Loucy (cell line): ENCODE data around the gene ARL17B.
"Not testable (repeated sequence)": the region's sequence is repeated elsewhere in the genome, so short reads cannot be mapped to it uniquely, and the experiment has no call there.

ENCODE experiments used
- H2AFZ ChIP-seq: fragments of 200-600 bp; sonication (generic); 2 replicates; pipeline ENCODE4 v1.6.0; 2016; ENCODE audit warnings: antibody characterized with exemption, mild to moderate bottlenecking, low read length, moderate library complexity
- H3F3A ChIP-seq: fragments of 200-600 bp; 2 replicates; pipeline ENCODE4 v1.6.0; 2016; ENCODE audit warnings: antibody characterized with exemption, low read depth, mild to moderate bottlenecking
- H3K27me3 ChIP-seq: fragments of 200-600 bp; sonication (generic); 2 replicates; pipeline ENCODE4 v1.6.1; 2014; ENCODE audit warnings: low read length, mild to moderate bottlenecking; ENCODE audit not compliant: insufficient read depth, poor library complexity, severe bottlenecking
- H3K36me3 ChIP-seq: fragments of 200-600 bp; sonication (generic); 2 replicates; pipeline ENCODE4 v1.6.1; 2016; ENCODE audit warnings: low read length; ENCODE audit not compliant: insufficient read depth
- H3K4me1 ChIP-seq: fragments of 200-600 bp; sonication (generic); 2 replicates; pipeline ENCODE4 v1.5.1; 2014; ENCODE audit warnings: low read length, mild to moderate bottlenecking; ENCODE audit not compliant: insufficient read depth, poor library complexity, severe bottlenecking
- H3K4me2 ChIP-seq: fragments of 200-600 bp; sonication (generic); 2 replicates; pipeline ENCODE4 v1.6.0; 2014; ENCODE audit warnings: antibody characterized with exemption, low read length, low read depth, mild to moderate bottlenecking; ENCODE audit not compliant: poor library complexity, severe bottlenecking
- H3K4me3 ChIP-seq: fragments of 200-600 bp; sonication (generic); 2 replicates; pipeline ENCODE4 v1.5.1; 2014; ENCODE audit warnings: low read length, mild to moderate bottlenecking, mixed read lengths; ENCODE audit not compliant: poor library complexity, severe bottlenecking
- H3K79me2 ChIP-seq: fragments of 200-600 bp; sonication (generic); 2 replicates; pipeline ENCODE4 v1.6.1; 2014; ENCODE audit warnings: low read length; ENCODE audit not compliant: insufficient read depth
- H3K9ac ChIP-seq: fragments of 200-600 bp; sonication (generic); 2 replicates; pipeline ENCODE4 v1.6.0; 2014; ENCODE audit warnings: mild to moderate bottlenecking, low read depth, low read length, moderate library complexity; ENCODE audit not compliant: poor library complexity, severe bottlenecking
- H3K9me2 ChIP-seq: fragments of 200-600 bp; sonication (generic); replicated peaks from 2 replicates; pipeline ENCODE4 v1.6.1; 2016; ENCODE audit warnings: low read depth, low read length, mixed read lengths
- H3K9me3 ChIP-seq: fragments of 200-600 bp; sonication (generic); 2 replicates; pipeline ENCODE4 v1.6.1; 2014; ENCODE audit warnings: mild to moderate bottlenecking, antibody characterized with exemption, low read length, low read depth; ENCODE audit not compliant: insufficient read depth
- H4K20me1 ChIP-seq: fragments of 200-600 bp; sonication (generic); 2 replicates; pipeline ENCODE4 v1.6.0; 2014; ENCODE audit warnings: antibody characterized with exemption, low read length, mild to moderate bottlenecking; ENCODE audit not compliant: insufficient read depth, poor library complexity, severe bottlenecking
- CTCF ChIP-seq: fragments of 200-600 bp; sonication (generic); conservative IDR thresholded peaks from 2 replicates; pipeline ENCODE4 v1.5.1; 2014; ENCODE audit warnings: mild to moderate bottlenecking, antibody characterized with exemption, low read length
- EZH2phosphoT487 ChIP-seq: fragments of 200-600 bp; IDR thresholded peaks from 2 replicates; pipeline ENCODE4 v1.6.1; 2018; ENCODE audit warnings: antibody characterized with exemption, mild to moderate bottlenecking, moderate library complexity, borderline replicate concordance

ARL17B gene

DNA sequence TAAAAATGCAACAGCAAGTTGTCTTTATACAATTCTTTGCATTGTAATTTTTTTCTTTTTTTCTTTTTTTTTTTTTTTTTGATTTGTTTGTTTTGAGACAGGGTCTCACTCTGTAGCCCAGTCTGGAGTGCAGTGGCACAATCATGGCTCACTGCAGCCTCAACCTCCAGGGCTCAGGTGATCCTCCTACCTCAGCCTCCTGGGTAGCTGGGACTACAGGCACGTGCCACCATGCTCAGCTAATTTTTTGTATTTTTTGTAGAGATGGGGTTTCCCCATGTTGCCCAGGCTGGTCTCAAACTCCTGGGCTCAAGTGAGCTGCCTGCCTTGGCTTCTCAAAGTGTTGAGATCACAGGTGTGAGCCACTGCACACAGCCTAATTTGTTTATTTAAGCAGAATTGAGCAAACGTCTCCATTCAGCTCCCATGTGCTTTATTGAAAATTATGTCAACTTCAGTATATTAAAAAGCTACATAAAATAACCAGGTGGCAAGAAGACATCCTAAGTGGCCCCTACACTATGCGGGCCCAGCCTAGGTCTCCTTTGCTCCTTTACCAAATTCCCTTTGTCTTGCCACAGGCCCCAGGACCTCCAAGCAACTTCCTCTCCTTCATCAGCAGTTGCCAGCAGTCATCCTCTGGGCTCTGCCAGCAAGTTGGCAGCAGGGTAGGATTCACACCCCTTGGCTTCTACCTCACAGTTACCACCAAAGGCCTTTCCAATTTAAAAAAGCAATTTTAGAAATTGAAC is 84.7 kb downstream of the ARL17B start:
- not testable (repeated sequence) for H4K20me1 ChIP-seq

DNA sequence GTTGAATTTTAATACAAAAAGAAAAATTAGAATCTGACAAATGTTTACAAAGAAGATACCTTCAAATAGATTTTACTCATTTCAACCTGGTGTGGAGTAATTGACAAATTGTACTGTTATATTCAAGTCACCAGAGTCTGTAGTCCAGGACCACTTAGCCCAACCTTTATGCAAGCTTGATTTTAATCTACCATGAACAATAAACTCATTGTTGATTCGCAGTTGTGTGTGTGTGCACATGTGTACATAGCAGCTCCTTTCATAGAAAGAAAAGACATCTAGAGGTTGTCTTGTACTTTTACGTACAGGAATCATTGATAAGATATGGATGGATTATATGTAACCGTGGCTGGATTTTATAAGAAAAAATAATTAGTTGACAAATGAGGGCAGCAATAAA is 87.3 kb downstream of the ARL17B start:
- TF ChIP-seq CTCF (no peak), EZH2phosphoT487 (no peak)
- Histone ChIP-seq H3F3A (no peaks in the 10 kb centered on the region), H3K9ac (no peak overlapping the region), H3K36me3 (no peaks in the 10 kb centered on the region), H3K9me2 (no peaks in the 10 kb centered on the region), H3K9me3 (no peaks in the 10 kb centered on the region), H3K4me1 (no peaks in the 10 kb centered on the region), H3K4me2 (no peak overlapping the region), H3K79me2 (no peaks in the 10 kb centered on the region), H3K27me3 (no peaks in the 10 kb centered on the region), H2AFZ (no peak overlapping the region), H4K20me1 (no peaks in the 10 kb centered on the region), H3K4me3 (no peak overlapping the region)

More for the DNA sequence above, 84.7 kb downstream of the ARL17B start:
- H3F3A ChIP-seq, H3K9me2 ChIP-seq, H3K79me2 ChIP-seq, H3K36me3 ChIP-seq, H3K4me3 ChIP-seq, H3K9ac ChIP-seq, H3K4me1 ChIP-seq, H3K9me3 ChIP-seq, H2AFZ ChIP-seq, H3K4me2 ChIP-seq, H3K27me3 ChIP-seq: not testable (repeated sequence)

DNA sequence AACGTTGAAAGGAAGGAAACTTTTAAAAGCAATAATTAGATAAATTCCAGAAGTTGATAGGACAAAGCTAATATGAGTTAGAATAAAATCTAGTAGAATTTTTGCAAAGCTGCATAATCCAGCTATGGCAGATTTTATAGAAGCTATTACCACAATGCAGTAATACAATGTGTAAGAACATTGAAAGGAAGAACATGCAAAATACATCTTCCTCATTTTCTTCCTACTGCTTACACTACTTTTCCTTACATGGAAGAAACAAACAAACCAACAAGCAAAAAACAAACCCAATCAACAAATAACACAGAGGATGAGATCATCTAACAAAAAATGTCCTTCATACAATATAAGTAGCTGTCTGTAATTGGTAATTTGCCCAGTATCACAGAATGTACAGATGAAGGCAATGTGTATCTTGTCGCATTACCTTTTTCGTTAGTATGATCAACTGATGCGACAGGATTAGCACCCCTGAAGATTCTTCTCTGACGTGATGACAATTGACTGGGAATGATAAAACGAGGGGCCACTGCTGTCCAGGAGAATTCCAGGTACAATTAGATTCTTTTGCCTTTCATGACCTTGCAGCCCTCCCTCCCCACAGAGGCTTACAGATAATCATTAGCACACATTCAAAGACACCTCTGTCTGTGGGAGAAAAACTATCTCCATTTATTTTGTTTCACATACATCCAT is 87.9 kb downstream of the ARL17B start:
- no peaks in the 10 kb centered on the region for H3K9me3 ChIP-seq
- no peaks in the 10 kb centered on the region for H3F3A ChIP-seq
- H3K9me2 ChIP-seq = no peaks in the 10 kb centered on the region
- TF ChIP-seq EZH2phosphoT487 (no peak), CTCF (no peak)
- H4K20me1 ChIP-seq = no peaks in the 10 kb centered on the region
- no peaks in the 10 kb centered on the region for H3K36me3 ChIP-seq
- H3K4me3 ChIP-seq = no peak overlapping the region
- H2AFZ ChIP-seq = no peak overlapping the region
- H3K79me2 ChIP-seq = no peaks in the 10 kb centered on the region
- H3K27me3 ChIP-seq = no peaks in the 10 kb centered on the region
- H3K4me1 ChIP-seq = no peaks in the 10 kb centered on the region
- H3K9ac ChIP-seq = no peak overlapping the region
- no peak overlapping the region for H3K4me2 ChIP-seq
